ENCODE measurements around the gene CTBP2. TPM values are rescaled to one million over a fixed set of nuclear protein-coding genes. Genes with fewer than 3 reads are reported as not detected.

Gene CTBP2
- total and polyA plus RNA-seq, 2 donors from 2014 or later = 33.1 to 111 TPM

DNA sequence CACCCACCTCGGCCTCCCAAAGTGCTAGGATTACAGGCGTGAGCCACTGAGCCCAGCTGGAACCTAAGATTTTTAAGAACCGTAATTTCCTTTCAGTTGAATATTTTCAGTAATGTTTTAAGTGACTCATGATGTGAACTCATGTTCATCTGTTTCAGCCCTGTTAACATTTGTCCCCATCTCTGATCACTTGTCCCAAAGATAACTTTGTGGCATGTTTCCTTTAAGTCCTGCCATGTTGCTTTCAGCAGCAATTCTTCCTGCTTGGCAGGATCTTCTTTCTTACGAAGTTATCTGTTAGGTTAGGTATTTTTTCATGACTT is 199.2 kb downstream of the CTBP2 start:
- no peak overlapping the region for H3K27ac ChIP-seq (ENCODE audit: low read depth in 2 of 2, low read length in 2 of 2)
- FAIRE-seq = no peak

GRCh38 chr10:124959564-124959963 is 200.8 kb downstream of the CTBP2 start:
- FAIRE-seq (no peak), DNase-seq (no peak)
- TF ChIP-seq, protein P1, sequence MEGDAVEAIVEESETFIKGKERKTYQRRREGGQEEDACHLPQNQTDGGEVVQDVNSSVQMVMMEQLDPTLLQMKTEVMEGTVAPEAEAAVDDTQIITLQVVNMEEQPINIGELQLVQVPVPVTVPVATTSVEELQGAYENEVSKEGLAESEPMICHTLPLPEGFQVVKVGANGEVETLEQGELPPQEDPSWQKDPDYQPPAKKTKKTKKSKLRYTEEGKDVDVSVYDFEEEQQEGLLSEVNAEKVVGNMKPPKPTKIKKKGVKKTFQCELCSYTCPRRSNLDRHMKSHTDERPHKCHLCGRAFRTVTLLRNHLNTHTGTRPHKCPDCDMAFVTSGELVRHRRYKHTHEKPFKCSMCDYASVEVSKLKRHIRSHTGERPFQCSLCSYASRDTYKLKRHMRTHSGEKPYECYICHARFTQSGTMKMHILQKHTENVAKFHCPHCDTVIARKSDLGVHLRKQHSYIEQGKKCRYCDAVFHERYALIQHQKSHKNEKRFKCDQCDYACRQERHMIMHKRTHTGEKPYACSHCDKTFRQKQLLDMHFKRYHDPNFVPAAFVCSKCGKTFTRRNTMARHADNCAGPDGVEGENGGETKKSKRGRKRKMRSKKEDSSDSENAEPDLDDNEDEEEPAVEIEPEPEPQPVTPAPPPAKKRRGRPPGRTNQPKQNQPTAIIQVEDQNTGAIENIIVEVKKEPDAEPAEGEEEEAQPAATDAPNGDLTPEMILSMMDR (IDR thresholded peaks at IDR 0.05; ENCODE audit: borderline replicate concordance, extremely low read depth, insufficient read depth) = no peak
- no peaks in the 10 kb centered on the region for H3K4me1 ChIP-seq (ENCODE audit: control insufficient read depth in 2 of 3, insufficient read depth in 2 of 3, low read depth in 1 of 3, low read length in 3 of 3)
- no peak overlapping the region for H3K4me3 ChIP-seq (ENCODE audit: low read length in 3 of 3)
- no peaks in the 10 kb centered on the region for H3K9me3 ChIP-seq (ENCODE audit: control insufficient read depth in 2 of 3, insufficient read depth in 1 of 3, low read length in 3 of 3)
- H3K27me3 ChIP-seq (ENCODE audit: control insufficient read depth, insufficient read depth, low read length) = no peaks in the 10 kb centered on the region
- intact Hi-C loops (cut with DNase I) = no loop called here
- H3K36me3 ChIP-seq (ENCODE audit: control insufficient read depth in 2 of 3, insufficient read depth in 3 of 3, low read length in 3 of 3) = no peaks in the 10 kb centered on the region
- H3K9ac ChIP-seq (ENCODE audit: low read length in 3 of 3) = no peak overlapping the region
- no peak overlapping the region for H3K27ac ChIP-seq (ENCODE audit: low read depth in 2 of 2, low read length in 2 of 2)

More for the DNA sequence above, 199.2 kb downstream of the CTBP2 start:
- DNase-seq = no peak
- Histone ChIP-seq H3K36me3 (ENCODE audit: control insufficient read depth in 2 of 3, insufficient read depth in 3 of 3, low read length in 3 of 3) (peaks cover 0 to 2% (median under 1%) of the 10 kb centered on the region in 3 donors), H3K4me3 (ENCODE audit: low read length in 3 of 3) (no peak overlapping the region), H3K9ac (ENCODE audit: low read length in 3 of 3) (no peak overlapping the region), H3K27me3 (ENCODE audit: control insufficient read depth, insufficient read depth, low read length) (no peaks in the 10 kb centered on the region), H3K9me3 (ENCODE audit: control insufficient read depth in 2 of 3, insufficient read depth in 1 of 3, low read length in 3 of 3) (no peaks in the 10 kb centered on the region), H3K4me1 (ENCODE audit: control insufficient read depth in 2 of 3, insufficient read depth in 2 of 3, low read depth in 1 of 3, low read length in 3 of 3) (no peaks in the 10 kb centered on the region)
- TF ChIP-seq, protein P1 (IDR thresholded peaks at IDR 0.05; ENCODE audit: borderline replicate concordance, extremely low read depth, insufficient read depth) = no peak
- intact Hi-C loops (cut with DNase I) = no loop called here

DNA sequence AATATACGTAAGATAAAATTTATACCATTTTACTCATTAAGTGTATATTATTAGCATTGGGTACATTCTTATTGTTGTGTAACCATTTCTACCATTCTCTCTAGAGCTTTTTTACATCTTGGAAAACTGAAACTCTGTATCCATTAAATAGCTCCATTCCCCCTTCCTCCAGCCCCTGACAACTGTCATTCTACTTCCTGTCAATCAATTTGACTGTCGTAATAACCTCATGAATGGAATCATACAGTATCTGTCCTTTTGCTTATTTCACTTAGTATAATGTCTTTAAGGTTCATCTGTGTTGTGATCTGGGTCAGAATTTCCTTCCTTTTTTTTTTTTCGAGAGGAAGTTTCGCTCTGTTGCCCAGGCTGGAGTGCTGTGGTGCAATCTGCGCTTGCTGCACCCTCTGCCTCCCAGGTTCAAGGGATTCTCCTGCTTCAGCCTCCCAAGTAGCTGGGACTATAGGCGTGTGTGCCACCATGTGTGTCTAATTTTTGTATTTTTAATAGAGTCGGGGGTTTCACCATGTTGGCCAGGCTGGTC is 202.9 kb downstream of the CTBP2 start:
- no peak overlapping the region for H3K4me3 ChIP-seq (ENCODE audit: low read length in 3 of 3)
- no peaks in the 10 kb centered on the region for H3K27me3 ChIP-seq (ENCODE audit: control insufficient read depth, insufficient read depth, low read length)
- H3K9me3 ChIP-seq (ENCODE audit: control insufficient read depth in 2 of 3, insufficient read depth in 1 of 3, low read length in 3 of 3) = no peaks in the 10 kb centered on the region
- H3K27ac ChIP-seq (ENCODE audit: low read depth in 2 of 2, low read length in 2 of 2) = no peak overlapping the region
- H3K4me1 ChIP-seq (ENCODE audit: control insufficient read depth in 2 of 3, insufficient read depth in 2 of 3, low read depth in 1 of 3, low read length in 3 of 3) = peaks cover 0 to 6% (median 0%) of the 10 kb centered on the region in 3 donors
- no peak for FAIRE-seq
- TF ChIP-seq, protein P1 (IDR thresholded peaks at IDR 0.05; ENCODE audit: borderline replicate concordance, extremely low read depth, insufficient read depth) = no peak
- no peak for DNase-seq
- H3K9ac ChIP-seq (ENCODE audit: low read length in 3 of 3) = no peak overlapping the region
- H3K36me3 ChIP-seq (ENCODE audit: control insufficient read depth in 2 of 3, insufficient read depth in 3 of 3, low read length in 3 of 3) = no peaks in the 10 kb centered on the region
- intact Hi-C loops (cut with DNase I) = no loop called here

DNA sequence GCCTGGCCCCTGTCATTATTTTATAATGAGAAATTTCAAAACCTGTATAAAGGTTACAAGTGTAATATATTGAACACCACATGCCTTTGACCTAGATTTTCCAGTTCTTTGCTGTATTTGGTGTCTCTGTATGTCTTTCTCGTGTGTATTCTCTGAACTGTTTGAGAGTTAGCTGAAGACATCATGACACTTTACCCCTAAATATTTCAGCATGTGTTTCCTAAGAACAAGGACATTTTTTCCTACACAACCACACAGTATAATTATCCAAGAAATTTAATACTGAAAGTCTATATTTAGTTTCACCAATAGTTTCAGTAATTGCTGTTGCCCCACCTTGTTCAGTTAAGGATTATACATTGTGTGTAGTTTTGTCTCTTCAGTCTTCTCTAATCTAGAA is 203.6 kb downstream of the CTBP2 start:
- Histone ChIP-seq H3K36me3 (ENCODE audit: control insufficient read depth in 2 of 3, insufficient read depth in 3 of 3, low read length in 3 of 3) (no peaks in the 10 kb centered on the region), H3K9ac (ENCODE audit: low read length in 3 of 3) (no peak overlapping the region), H3K9me3 (ENCODE audit: control insufficient read depth in 2 of 3, insufficient read depth in 1 of 3, low read length in 3 of 3) (no peaks in the 10 kb centered on the region), H3K27me3 (ENCODE audit: control insufficient read depth, insufficient read depth, low read length) (no peaks in the 10 kb centered on the region), H3K4me3 (ENCODE audit: low read length in 3 of 3) (no peak overlapping the region), H3K27ac (ENCODE audit: low read depth in 2 of 2, low read length in 2 of 2) (no peak overlapping the region), H3K4me1 (ENCODE audit: control insufficient read depth in 2 of 3, insufficient read depth in 2 of 3, low read depth in 1 of 3, low read length in 3 of 3) (peaks cover 0 to 6% (median 0%) of the 10 kb centered on the region in 3 donors)
- DNase-seq (no peak), FAIRE-seq (no peak)
- TF ChIP-seq, protein P1 (IDR thresholded peaks at IDR 0.05; ENCODE audit: borderline replicate concordance, extremely low read depth, insufficient read depth) = no peak
- intact Hi-C loops (cut with DNase I) = no loop called here

Data from kidney (tissue), 14 donors.